Neuronal stem cell (in vitro differentiated cells): ENCODE results near the gene MORC2.

ENCODE experiments used
- DNase-seq: peaks from one replicate; pipeline ENCODE4 v3.0.0-alpha.2; 2013; ENCODE audit warnings: low spot score
- H2AFZ ChIP-seq: one replicate; pipeline ENCODE4 v1.6.1; 2013; ENCODE audit warnings: mild to moderate bottlenecking, low read length, inconsistent platforms
- H2AK5ac ChIP-seq: 2 replicates; pipeline ENCODE4 v1.6.1; 2013; ENCODE audit warnings: low read depth, mild to moderate bottlenecking, inconsistent platforms, low read length, moderate library complexity, mixed read lengths
- H2BK120ac ChIP-seq: 2 replicates; pipeline ENCODE4 v1.6.1; 2013; ENCODE audit warnings: low read depth, mild to moderate bottlenecking, inconsistent platforms, low read length, moderate library complexity, mixed read lengths
- H2BK12ac ChIP-seq: one replicate; pipeline ENCODE4 v1.6.1; 2013; ENCODE audit warnings: low read length, inconsistent platforms
- H2BK15ac ChIP-seq: 2 replicates; pipeline ENCODE4 v1.6.1; 2013; ENCODE audit warnings: mild to moderate bottlenecking, low read length, inconsistent platforms, mixed read lengths
- H2BK5ac ChIP-seq: one replicate; pipeline ENCODE4 v1.6.1; 2013; ENCODE audit warnings: inconsistent platforms, mild to moderate bottlenecking, low read length, moderate library complexity
- H3K14ac ChIP-seq: one replicate; pipeline ENCODE4 v1.6.1; 2013; ENCODE audit warnings: low read length, inconsistent platforms
- H3K18ac ChIP-seq: 2 replicates; pipeline ENCODE4 v1.6.1; 2013; ENCODE audit warnings: low read length, inconsistent platforms
- H3K23ac ChIP-seq: 2 replicates; pipeline ENCODE4 v1.6.1; 2013; ENCODE audit warnings: low read depth, mild to moderate bottlenecking, mixed read lengths, low read length, inconsistent platforms; ENCODE audit not compliant: poor library complexity
- H3K27ac ChIP-seq: replicated peaks from 3 replicates; pipeline ENCODE4 v1.5.1; 2013; ENCODE audit warnings: low read length, inconsistent platforms
- H3K27me3 ChIP-seq, 3 experiments: 2 replicates each; pipeline ENCODE4 v1.6.1; 2013; ENCODE audit warnings: low read length in 3 of 3, mild to moderate bottlenecking in 2 of 3, inconsistent platforms in 1 of 3, low read depth in 1 of 3, mixed read lengths in 1 of 3, moderate library complexity in 1 of 3; ENCODE audit not compliant: control insufficient read depth in 3 of 3, insufficient read depth in 3 of 3
- H3K36me3 ChIP-seq, 2 donors: replicated peaks in 1 of 2; 2 replicates each; pipeline ENCODE4 v1.6.1; 2013; ENCODE audit warnings: low read length in 2 of 2; ENCODE audit not compliant: control insufficient read depth in 2 of 2, insufficient read depth in 2 of 2
- H3K4ac ChIP-seq: 2 replicates; pipeline ENCODE4 v1.6.1; 2013; ENCODE audit warnings: inconsistent platforms, mild to moderate bottlenecking, low read length, moderate library complexity
- H3K4me1 ChIP-seq, 2 donors: 1 replicate in 1 of 2; 2 replicates in 1 of 2; pipeline ENCODE4 v1.6.1; 2013; ENCODE audit warnings: low read length in 2 of 2, low read depth in 1 of 2; ENCODE audit not compliant: control insufficient read depth in 2 of 2, insufficient read depth in 1 of 2
- H3K4me2 ChIP-seq: one replicate; pipeline ENCODE4 v1.6.1; 2013; ENCODE audit warnings: mild to moderate bottlenecking, low read length, inconsistent platforms; ENCODE audit not compliant: insufficient read depth, poor library complexity, severe bottlenecking
- H3K4me3 ChIP-seq, 2 donors: 2 replicates each; pipeline ENCODE4 v1.5.1; 2013; ENCODE audit warnings: low read length in 2 of 2, mild to moderate bottlenecking in 2 of 2, inconsistent platforms in 1 of 2, moderate library complexity in 1 of 2
- H3K79me1 ChIP-seq: one replicate; pipeline ENCODE4 v1.6.1; 2013; ENCODE audit warnings: low read depth, mild to moderate bottlenecking, inconsistent platforms, low read length, moderate library complexity
- H3K9ac ChIP-seq: one replicate; pipeline ENCODE4 v1.6.1; 2013; ENCODE audit warnings: mild to moderate bottlenecking, low read depth, low read length, inconsistent platforms; ENCODE audit not compliant: poor library complexity
- H3K9me3 ChIP-seq, 2 donors: replicated peaks in 1 of 2; 2 replicates each; pipeline versions ENCODE3 to v1.6.1; 2013; ENCODE audit warnings: low read length in 2 of 2, mild to moderate bottlenecking in 2 of 2, inconsistent platforms in 1 of 2, low read depth in 1 of 2, mixed read lengths in 1 of 2, moderate library complexity in 1 of 2; ENCODE audit not compliant: control insufficient read depth in 2 of 2, insufficient read depth in 1 of 2
- H4K8ac ChIP-seq: one replicate; pipeline ENCODE4 v1.6.1; 2013; ENCODE audit warnings: low read depth, mild to moderate bottlenecking, inconsistent platforms, low read length, moderate library complexity
- H4K91ac ChIP-seq: one replicate; pipeline ENCODE4 v1.6.1; 2013; ENCODE audit warnings: low read length, low read depth, mild to moderate bottlenecking, inconsistent platforms; ENCODE audit not compliant: poor library complexity
- WGBS, 2 donors: extraction: QIAGEN DNeasy Blood & Tissue Kit; methylation state at CpG; one replicate each; pipeline ENCODE4 v1.1.7; 2013; ENCODE audit warnings: missing lambda C conversion rate in 2 of 2, mixed read lengths in 1 of 2; ENCODE audit not compliant: insufficient read length in 2 of 2, insufficient replicate concordance in 1 of 2; ENCODE audit errors: extremely low coverage in 2 of 2; 5-methylcytosine and 5-hydroxymethylcytosine counted together

MORC2 gene

DNA sequence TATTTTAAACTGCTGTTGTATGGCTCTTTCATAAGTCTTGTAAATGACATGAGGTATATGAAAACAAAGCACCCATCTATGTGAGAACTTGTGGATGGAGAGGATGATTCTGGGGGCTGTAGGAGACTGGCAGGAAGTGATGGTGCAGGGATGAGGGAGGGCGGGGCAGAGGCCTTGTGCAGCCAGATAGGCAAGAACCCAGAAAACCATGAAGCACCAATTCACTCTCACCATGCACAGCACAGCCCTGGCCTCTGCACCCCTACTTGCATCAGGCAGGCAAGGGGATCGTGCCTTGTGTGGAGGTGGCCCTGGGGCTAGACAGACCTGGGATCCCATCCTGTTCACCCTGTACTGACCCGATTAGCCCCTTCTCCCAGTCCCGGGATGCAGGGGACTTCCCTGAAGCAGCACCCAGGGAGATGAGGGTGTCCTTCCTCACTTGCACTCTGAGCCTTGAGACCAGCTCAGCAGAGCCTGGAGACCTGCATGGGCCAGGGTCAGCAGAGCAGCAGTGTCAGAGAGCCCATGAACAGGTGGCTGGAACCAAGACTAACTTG lies 85.5 kb downstream of the MORC2 start:
- Histone ChIP-seq H2BK5ac (no peak overlapping the region), H3K36me3 (no peaks in the 10 kb centered on the region), H2AFZ (no peak overlapping the region), H2BK12ac (no peak overlapping the region), H3K4me1 (peaks cover 0 to 17% of the 10 kb centered on the region in 2 donors), H3K4me3 (no peak overlapping the region), H3K79me1 (no peaks in the 10 kb centered on the region), H3K18ac (peak overlapping the region; percentile 45), H4K8ac (no peak overlapping the region), H3K27ac (no peak overlapping the region), H3K27me3 (peaks cover 0 to 12% (median 0%) of the 10 kb centered on the region in 3 experiments), H3K9me3 (no peaks in the 10 kb centered on the region), H3K23ac (no peak overlapping the region), H3K4me2 (no peak overlapping the region), H4K91ac (no peak overlapping the region), H2BK120ac (peak overlapping the region; percentile 75), H3K14ac (peak overlapping the region; percentile 67), H3K4ac (peak overlapping the region; percentile 44), H2BK15ac (peak overlapping the region; percentile 30), H3K9ac (no peak overlapping the region), H2AK5ac (no peak overlapping the region)
- DNase-seq = no peak
- no CpG with 5 or more reads among the region's 4 CpGs for WGBS, 2 donors

DNA sequence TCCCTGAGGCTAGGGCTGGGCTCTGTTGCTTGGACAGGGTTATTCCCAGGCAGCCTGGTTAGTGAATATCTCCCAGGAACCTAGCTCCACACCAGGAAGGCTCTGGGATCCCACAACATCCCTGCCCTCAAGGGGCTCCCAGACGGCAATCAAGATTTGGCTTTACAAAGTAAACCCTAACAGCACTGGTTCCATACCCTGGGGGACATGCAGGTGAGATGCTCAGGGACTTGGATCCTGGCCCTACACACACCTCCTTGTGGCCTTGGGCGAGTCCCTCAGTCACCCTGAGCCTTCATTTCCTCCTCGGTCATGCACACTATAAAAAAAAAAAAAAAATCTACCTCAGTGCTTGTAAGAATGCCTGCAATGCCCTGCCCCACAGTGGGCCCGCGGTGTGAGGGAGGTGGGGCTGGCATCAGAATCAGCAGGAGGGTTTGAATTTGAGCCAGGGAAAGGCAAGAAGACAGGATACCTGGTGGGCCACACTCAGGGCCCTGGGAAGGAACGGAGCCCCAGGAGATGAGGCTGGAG lies 86.3 kb downstream of the MORC2 start:
- Histone ChIP-seq H3K4me3 (no peak overlapping the region), H3K27ac (no peak overlapping the region), H3K4me1 (peaks cover 0 to 19% of the 10 kb centered on the region in 2 donors), H3K79me1 (no peaks in the 10 kb centered on the region), H3K9ac (no peak overlapping the region), H2AFZ (no peak overlapping the region), H3K36me3 (no peaks in the 10 kb centered on the region), H2BK15ac (peak overlapping the region; percentile 41), H3K14ac (peak overlapping the region; percentile 32), H2BK12ac (no peak overlapping the region), H4K8ac (no peak overlapping the region), H4K91ac (peak overlapping the region; percentile 27), H3K18ac (peak overlapping the region; percentile 97), H3K23ac (peak overlapping the region; percentile 30), H3K9me3 (no peaks in the 10 kb centered on the region), H3K4ac (peak overlapping the region; percentile 54), H2BK120ac (no peak overlapping the region), H2AK5ac (peak overlapping the region; percentile 89), H2BK5ac (no peak overlapping the region), H3K27me3 (peaks cover 0 to 12% (median 0%) of the 10 kb centered on the region in 3 experiments), H3K4me2 (no peak overlapping the region)
- no CpG with 5 or more reads among the region's 6 CpGs for WGBS, 2 donors
- DNase-seq = no peak

DNA sequence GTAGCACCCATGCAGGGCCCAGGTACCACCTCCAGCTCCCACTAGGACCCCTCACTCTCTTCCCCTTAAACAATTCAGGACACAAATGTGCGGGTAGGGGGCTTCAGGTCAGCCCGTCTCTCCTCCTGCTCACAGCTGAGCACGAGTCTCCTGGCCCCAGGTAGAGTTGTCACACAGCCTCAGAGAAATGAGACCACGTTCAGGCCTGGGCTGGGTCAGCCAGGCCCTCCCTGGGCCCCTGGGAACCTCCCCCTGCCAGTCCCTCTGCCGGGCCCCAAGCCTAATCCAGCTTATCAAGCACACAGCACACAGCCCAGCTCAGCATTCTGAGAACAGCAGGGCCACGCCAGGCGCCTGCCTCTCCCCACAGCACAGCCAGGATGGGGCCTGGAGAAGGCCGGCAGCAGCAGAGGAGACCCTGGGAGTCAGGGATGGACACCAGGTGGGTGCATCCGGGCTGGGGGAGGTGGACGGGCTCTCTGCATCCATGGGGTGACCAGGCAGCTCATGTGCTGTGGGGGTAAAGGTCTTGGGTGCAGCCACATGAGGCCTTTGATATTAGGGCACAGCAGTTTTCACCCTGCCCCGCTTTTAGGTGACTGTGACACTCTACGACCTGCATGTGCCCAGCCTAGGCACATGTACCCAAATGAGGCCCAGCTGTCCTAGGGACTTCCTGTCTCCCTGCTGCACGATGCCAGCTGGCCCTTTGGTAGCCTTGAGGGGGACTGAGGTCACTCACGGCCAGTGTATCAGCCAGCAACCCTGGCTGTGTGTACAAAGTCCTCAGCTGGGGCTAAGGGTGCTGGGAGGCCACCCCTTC lies 87.0 kb downstream of the MORC2 start:
- peak overlapping the region; percentile 54 for H3K4ac ChIP-seq
- H3K27ac ChIP-seq = no peak overlapping the region
- H2BK12ac ChIP-seq = peak overlapping the region; percentile 69
- H3K9me3 ChIP-seq = no peaks in the 10 kb centered on the region
- peak overlapping the region; percentile 27 for H4K91ac ChIP-seq
- H3K27me3 ChIP-seq = peaks cover 0 to 13% (median 0%) of the 10 kb centered on the region in 3 experiments
- H2BK120ac ChIP-seq = no peak overlapping the region
- H3K4me2 ChIP-seq = no peak overlapping the region
- peak overlapping the region; percentile 30 for H3K23ac ChIP-seq
- peak overlapping the region; percentile 97 for H3K18ac ChIP-seq
- H3K36me3 ChIP-seq = no peaks in the 10 kb centered on the region
- no peaks in the 10 kb centered on the region for H3K79me1 ChIP-seq
- peak overlapping the region; percentile 41 for H2BK15ac ChIP-seq
- peaks cover 0 to 19% of the 10 kb centered on the region in 2 donors for H3K4me1 ChIP-seq
- no peak overlapping the region for H3K4me3 ChIP-seq
- H2AK5ac ChIP-seq = peak overlapping the region; percentile 89
- no CpG with 5 or more reads among the region's 14 CpGs for WGBS, 2 donors
- H2AFZ ChIP-seq = no peak overlapping the region
- peak overlapping the region; percentile 83 for H2BK5ac ChIP-seq
- H4K8ac ChIP-seq = no peak overlapping the region
- H3K14ac ChIP-seq = peak overlapping the region; percentile 32
- DNase-seq = peak; percentile 27
- peak overlapping the region; percentile 2 for H3K9ac ChIP-seq

DNA sequence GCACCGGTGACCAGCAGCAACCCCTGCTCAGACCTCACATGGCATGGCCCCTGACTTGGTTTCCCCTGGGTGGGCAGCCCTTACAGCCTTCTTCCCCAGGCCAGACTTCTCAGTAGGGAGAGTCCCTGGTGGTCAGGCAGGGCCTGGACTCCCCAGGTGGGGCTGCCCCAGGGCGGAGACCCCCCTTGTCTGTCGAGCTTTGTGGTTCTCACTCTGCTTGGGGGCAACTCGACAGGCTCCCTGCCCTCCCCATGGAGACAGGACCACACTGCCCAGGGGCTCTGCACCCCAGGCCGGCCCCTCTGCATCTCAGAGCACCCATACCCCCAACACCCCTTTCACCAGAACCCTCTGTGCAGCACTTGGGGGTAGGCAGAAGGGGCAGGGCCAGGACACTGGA lies 87.7 kb downstream of the MORC2 start:
- Histone ChIP-seq H4K8ac (no peak overlapping the region), H2BK5ac (peak overlapping the region; percentile 83), H3K27ac (no peak overlapping the region), H3K27me3 (peaks cover 0 to 16% (median 0%) of the 10 kb centered on the region in 3 experiments), H2BK15ac (peak overlapping the region; percentile 41), H2AK5ac (peak overlapping the region; percentile 73), H3K9me3 (no peaks in the 10 kb centered on the region), H3K79me1 (no peaks in the 10 kb centered on the region), H2BK120ac (no peak overlapping the region), H3K4me1 (peaks cover 0 to 19% of the 10 kb centered on the region in 2 donors), H3K4me3 (no peak overlapping the region), H4K91ac (no peak overlapping the region), H2AFZ (no peak overlapping the region), H3K9ac (no peak overlapping the region), H2BK12ac (peak overlapping the region; percentile 89), H3K23ac (no peak overlapping the region), H3K14ac (no peak overlapping the region), H3K4me2 (no peak overlapping the region), H3K36me3 (no peaks in the 10 kb centered on the region), H3K4ac (no peak overlapping the region), H3K18ac (peak overlapping the region; percentile 76)
- no peak for DNase-seq
- WGBS, 2 donors = no CpG with 5 or more reads among the region's 5 CpGs
